Gastroesophageal sphincter (tissue), 3 donors: Measurements from ENCODE around the gene KNOP1.

Source experiments
- EP300 ChIP-seq: sonication (generic); formaldehyde crosslinking; IDR thresholded peaks from one replicate; pipeline ENCODE4 v1.6.1; 2017; ENCODE audit warnings: antibody characterized with exemption, mild to moderate bottlenecking
- POLR2A ChIP-seq, 2 donors: fragments of 450-650 bp; IDR thresholded peaks; one replicate each; pipeline ENCODE4 v1.6.1; 2017; ENCODE audit warnings: antibody characterized with exemption in 2 of 2, mild to moderate bottlenecking in 2 of 2, moderate library complexity in 1 of 2
- POLR2AphosphoS5 ChIP-seq: sonication (generic); formaldehyde crosslinking; IDR thresholded peaks from one replicate; pipeline ENCODE4 v1.6.1; 2017; ENCODE audit warnings: antibody characterized with exemption
- TF ChIP-seq, protein P1 (sequence below), 4 experiments: fragments of 200-600 bp in 2 of 4; fragments of 450-650 bp in 2 of 4; sonication (generic) in 1 of 4; IDR thresholded peaks; one replicate each; pipeline ENCODE4 v1.5.1; 2017 to 2019; ENCODE audit warnings: antibody characterized with exemption in 4 of 4, mild to moderate bottlenecking in 2 of 4, moderate library complexity in 2 of 4

DNA sequence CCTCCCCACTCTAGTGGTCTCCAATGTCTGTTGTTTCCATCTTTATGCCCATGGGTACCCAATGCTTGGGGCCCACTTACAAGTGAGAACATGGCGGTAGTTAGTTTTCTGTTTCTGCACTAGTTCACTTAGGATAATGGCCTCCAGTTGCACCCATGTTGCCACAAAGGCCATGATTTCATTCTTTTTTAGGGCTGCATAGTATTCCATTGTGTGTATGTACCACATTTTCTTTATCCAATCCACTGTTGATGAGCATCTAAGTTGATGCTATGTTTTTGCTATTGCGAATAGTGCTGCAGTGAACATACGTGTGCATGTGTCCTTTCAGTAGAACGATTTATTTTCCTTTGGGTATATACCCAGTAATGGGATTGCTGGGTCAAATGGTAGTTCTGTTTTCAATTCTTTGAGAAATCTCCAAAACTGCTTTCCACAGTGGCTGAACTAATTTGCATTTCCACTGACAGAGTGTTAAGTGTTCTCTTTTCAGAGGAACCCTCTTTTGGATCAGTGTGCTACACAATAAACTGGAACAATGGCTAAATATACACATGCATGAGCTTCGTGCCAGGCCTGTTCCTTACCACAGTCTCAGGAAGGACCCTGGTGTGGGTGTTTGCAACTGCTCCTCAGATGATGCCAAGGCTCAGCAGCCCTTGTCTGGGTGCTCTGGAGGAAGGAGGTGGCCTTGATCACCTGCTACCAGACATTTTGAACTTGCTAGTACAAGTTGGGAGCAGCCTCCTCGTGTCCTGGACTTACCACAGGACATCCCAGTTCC is 34.4 kb downstream of the KNOP1 start:
- TF ChIP-seq, protein P1, sequence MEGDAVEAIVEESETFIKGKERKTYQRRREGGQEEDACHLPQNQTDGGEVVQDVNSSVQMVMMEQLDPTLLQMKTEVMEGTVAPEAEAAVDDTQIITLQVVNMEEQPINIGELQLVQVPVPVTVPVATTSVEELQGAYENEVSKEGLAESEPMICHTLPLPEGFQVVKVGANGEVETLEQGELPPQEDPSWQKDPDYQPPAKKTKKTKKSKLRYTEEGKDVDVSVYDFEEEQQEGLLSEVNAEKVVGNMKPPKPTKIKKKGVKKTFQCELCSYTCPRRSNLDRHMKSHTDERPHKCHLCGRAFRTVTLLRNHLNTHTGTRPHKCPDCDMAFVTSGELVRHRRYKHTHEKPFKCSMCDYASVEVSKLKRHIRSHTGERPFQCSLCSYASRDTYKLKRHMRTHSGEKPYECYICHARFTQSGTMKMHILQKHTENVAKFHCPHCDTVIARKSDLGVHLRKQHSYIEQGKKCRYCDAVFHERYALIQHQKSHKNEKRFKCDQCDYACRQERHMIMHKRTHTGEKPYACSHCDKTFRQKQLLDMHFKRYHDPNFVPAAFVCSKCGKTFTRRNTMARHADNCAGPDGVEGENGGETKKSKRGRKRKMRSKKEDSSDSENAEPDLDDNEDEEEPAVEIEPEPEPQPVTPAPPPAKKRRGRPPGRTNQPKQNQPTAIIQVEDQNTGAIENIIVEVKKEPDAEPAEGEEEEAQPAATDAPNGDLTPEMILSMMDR (IDR thresholded peaks at IDR 0.05) = no peak
- no peak for TF ChIP-seq POLR2AphosphoS5
- TF ChIP-seq POLR2A (IDR thresholded peaks at IDR 0.05) = no peak
- TF ChIP-seq EP300 = no peak
